K562 (cell line): ENCODE data around the gene SMG1. TPM values are rescaled to one million over a fixed set of nuclear protein-coding genes. Genes with fewer than 3 reads are reported as not detected.
"Not testable (repeated sequence)": the region's sequence is repeated elsewhere in the genome, so short reads cannot be mapped to it uniquely, and the experiment has no call there.

Source experiments
- ATAC-seq: fragments of 200-7000 bp; cut with Tn5 transposase; 3 replicates; pipeline ENCODE4 v1.9.1; 2020; ENCODE audit warnings: moderate library complexity
- BruUV-seq: library from RNA; stranded (reverse); fragments of 400-500 nt; replicated peaks from 2 replicates; lab custom pipeline; 2021; lab: Mats Ljungman, UMichigan
- CTCF ChIA-PET: fragments of 300-600 bp; formaldehyde crosslinking; extraction: SDS; loops from one replicate; lab custom pipeline; 2021; ENCODE audit warnings: low intra/inter-chr PET ratio; lab: Yijun Ruan, JAX
- POLR2A ChIA-PET: fragments of 300-600, 350-650 bp; sonication (Branson Sonifier 250); formaldehyde crosslinking; extraction: SDS; loops from one replicate; lab custom pipeline; 2021; ENCODE audit warnings: antibody characterized with exemption, inconsistent platforms; lab: Yijun Ruan, JAX
- DNase-seq, 4 experiments: peaks; one replicate each; pipeline versions ENCODE4 v3.0.0 to v3.0.0-alpha.2; 2011 to 2018; ENCODE audit warnings: low spot score in 3 of 4, mixed read lengths in 3 of 4; ENCODE audit errors: extremely low read depth in 1 of 4
- FAIRE-seq: peaks from 2 replicates; lab custom pipeline; 2011; peaks lifted over from hg19 to GRCh38; lab: Jason Lieb, UNC
- H2AFZ ChIP-seq: 2 replicates; pipeline ENCODE4 v1.6.0; 2011; ENCODE audit warnings: low read depth, low read length, control low read depth, inconsistent platforms
- H3K27ac ChIP-seq: fragments of 200-600 bp; 3 replicates; pipeline ENCODE4 v1.8.0; 2011; ENCODE audit warnings: low read depth, mild to moderate bottlenecking, control low read depth, inconsistent platforms, low read length, moderate library complexity, mixed read lengths; ENCODE audit errors: extremely low read depth
- H3K27me3 ChIP-seq, 2 experiments: fragments of 300-600 bp in 1 of 2; 2 replicates in 1 of 2; 3 replicates in 1 of 2; pipeline versions ENCODE4 v1.6.0 to v1.8.0; 2011; ENCODE audit warnings: inconsistent platforms in 2 of 2, low read length in 2 of 2, mild to moderate bottlenecking in 1 of 2, mixed read lengths in 1 of 2, moderate library complexity in 1 of 2; ENCODE audit not compliant: control insufficient read depth in 2 of 2, insufficient read depth in 2 of 2
- H3K36me3 ChIP-seq: fragments of 300-600 bp; 3 replicates; pipeline ENCODE4 v1.8.0; 2011; ENCODE audit warnings: mild to moderate bottlenecking, low read length, inconsistent platforms; ENCODE audit not compliant: control insufficient read depth, insufficient read depth
- H3K4me1 ChIP-seq, 2 experiments: fragments of 200-600 bp in 1 of 2; replicated peaks in 1 of 2; 2 replicates in 1 of 2; 3 replicates in 1 of 2; pipeline versions ENCODE4 v1.5.1 to v1.8.0; 2011; ENCODE audit warnings: inconsistent platforms in 2 of 2, low read length in 2 of 2, mild to moderate bottlenecking in 1 of 2, mixed read lengths in 1 of 2, moderate library complexity in 1 of 2; ENCODE audit not compliant: control insufficient read depth in 2 of 2, insufficient read depth in 2 of 2
- H3K4me2 ChIP-seq: 2 replicates; pipeline ENCODE4 v1.6.1; 2011; ENCODE audit warnings: low read length, control low read depth, inconsistent platforms, mixed read lengths; ENCODE audit not compliant: insufficient read depth
- H3K4me3 ChIP-seq: fragments of 200-600 bp; sonication (generic), shearing (Covaris generic); 2 replicates; pipeline ENCODE4 v1.5.1; 2016; ENCODE audit warnings: control low read depth, inconsistent platforms
- H3K79me2 ChIP-seq: fragments of 200-600 bp; 3 replicates; pipeline ENCODE4 v1.8.0; 2011; ENCODE audit warnings: low read length, inconsistent platforms; ENCODE audit not compliant: control insufficient read depth, insufficient read depth
- H3K9ac ChIP-seq, 2 experiments: 2 replicates each; pipeline versions ENCODE4 v1.6.0 to v1.6.1; 2011; ENCODE audit warnings: low read depth in 2 of 2, low read length in 2 of 2, control low read depth in 1 of 2, inconsistent platforms in 1 of 2, mild to moderate bottlenecking in 1 of 2, mixed read lengths in 1 of 2; ENCODE audit not compliant: insufficient read depth in 1 of 2
- H3K9me1 ChIP-seq: one replicate; pipeline ENCODE4 v1.6.0; 2011; ENCODE audit warnings: inconsistent platforms, mild to moderate bottlenecking, low read length, moderate library complexity; ENCODE audit not compliant: control insufficient read depth, insufficient read depth
- H3K9me3 ChIP-seq: replicated peaks from 2 replicates; pipeline ENCODE4 v1.5.1; 2011; ENCODE audit warnings: low read depth, low read length, inconsistent platforms; ENCODE audit not compliant: control insufficient read depth, insufficient read depth
- H4K20me1 ChIP-seq: replicated peaks from 2 replicates; pipeline ENCODE4 v1.6.1; 2011; ENCODE audit warnings: low read length, inconsistent platforms, mixed read lengths; ENCODE audit not compliant: control insufficient read depth, insufficient read depth
- C11orf30 ChIP-seq: fragments of 450-650 bp; IDR thresholded peaks from 2 replicates; pipeline ENCODE4 v1.6.1; 2016; ENCODE audit warnings: low read depth, mild to moderate bottlenecking
- ZNF316 ChIP-seq: fragments of 450-650 bp; IDR thresholded peaks from 2 replicates; pipeline ENCODE4 v1.6.1; 2016
- WGBS: fragments of 100-300 bp; shearing (Covaris generic); methylation state at CpG from one replicate; pipeline ENCODE4 v1.1.6; 2016; ENCODE audit warnings: low coverage, mixed read lengths; ENCODE audit not compliant: insufficient coverage; ENCODE audit errors: missing lambda C conversion rate; 5-methylcytosine and 5-hydroxymethylcytosine counted together
- in situ Hi-C: fragments of 300-500 bp; cut with MboI; formaldehyde crosslinking; loops from 4 replicates; pipeline ENCODE4 v1.15.0; 2018; ENCODE audit warnings: inconsistent platforms, mixed read lengths
- intact Hi-C: fragments of 100-400 bp; cut with micrococcal nuclease; formaldehyde crosslinking; loops from 2 replicates; pipeline ENCODE4 v1.14.2; 2022
- polyA plus RNA-seq, 8 experiments: library from polyadenylated mRNA; depleted of rRNA in 4 of 8; stranded (reverse) in 5 of 8; unstranded in 3 of 8; fragments of >200 nt; fragmentation: Nextera tagmentation in 2 of 8; fragmentation: Illumina TruSeq in 1 of 8; extraction: Ambion mirVana in 2 of 8; extraction: Trizol in 1 of 8; gene quantifications; 2 replicates each; pipeline versions ENCODE4 v1.2.1 to v1.2.3, GENCODE V29; 2011 to 2014; ENCODE audit warnings: inconsistent platforms in 1 of 8, missing spikeins in 1 of 8
- total RNA-seq, 7 experiments: library from RNA; depleted of rRNA in 6 of 7; stranded (reverse); fragments of >200 nt in 6 of 7; fragmentation: Illumina TruSeq in 2 of 7; extraction: Trizol in 2 of 7; gene quantifications; 2 replicates each; pipeline versions ENCODE4 v1.2.1 to v1.2.3, GENCODE V29; 2011 to 2021; ENCODE audit warnings: low replicate concordance in 1 of 7

Gene SMG1
- total and polyA plus RNA-seq, 9 of the 15 experiments (the other 6 are each of a cell fraction or from before 2014, with no cell fraction given), result 3.4 to 54.8 (median 32.0) TPM

GRCh38 chr16:18930095-18930494 is 3.9 kb upstream of the SMG1 start:
- H3K36me3 ChIP-seq, H2AFZ ChIP-seq, H3K4me3 ChIP-seq, H3K9ac ChIP-seq, CTCF ChIA-PET, in situ Hi-C loops, BruUV-seq, intact Hi-C loops, ATAC-seq, H4K20me1 ChIP-seq, H3K9me3 ChIP-seq, H3K27me3 ChIP-seq, H3K27ac ChIP-seq, H3K79me2 ChIP-seq, H3K9me1 ChIP-seq, POLR2A ChIA-PET, DNase-seq, FAIRE-seq, H3K4me2 ChIP-seq: not testable (repeated sequence)
- H3K4me1 ChIP-seq, result peaks cover 2 to 13% of the 10 kb centered on the region in 2 experiments; a peak in 3 of 5 replicates
- peak; percentile 24; the same call in 1 of the 2 replicates for TF ChIP-seq ZNF316
- TF ChIP-seq C11orf30, result 0 out of 2 replicates have a peak, but pooled peaks have one; percentile 17
- WGBS, result 57% methylated on average over 4 of the region's 4 CpGs

DNA sequence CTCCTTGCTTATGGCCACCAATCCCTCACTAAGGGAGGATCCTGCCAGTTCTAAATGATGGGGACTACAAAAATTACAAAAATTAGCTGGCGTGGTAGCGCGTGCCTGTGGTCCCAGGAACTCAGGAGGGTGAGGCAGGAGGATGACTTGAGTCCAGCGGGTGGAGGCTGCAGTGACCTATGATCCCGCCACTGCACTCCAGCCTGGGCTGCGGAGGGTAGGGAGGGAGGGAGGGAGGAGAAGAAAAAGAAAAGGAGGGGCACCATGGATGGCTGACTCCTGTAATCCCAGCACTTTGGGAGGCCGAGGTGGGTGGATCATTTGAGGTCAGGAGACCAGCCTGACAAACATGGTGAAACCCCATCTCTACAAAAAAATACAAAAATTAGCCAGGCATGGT is 1.9 kb upstream of the SMG1 start:
- H3K4me2 ChIP-seq, H3K9me1 ChIP-seq, in situ Hi-C loops, BruUV-seq, FAIRE-seq, H3K27me3 ChIP-seq, ATAC-seq, H3K9ac ChIP-seq, POLR2A ChIA-PET, H4K20me1 ChIP-seq, H3K4me3 ChIP-seq, intact Hi-C loops, DNase-seq, H3K36me3 ChIP-seq, H3K9me3 ChIP-seq, CTCF ChIA-PET, H3K27ac ChIP-seq: not testable (repeated sequence)
- H2AFZ ChIP-seq, result peak overlapping the region; percentile 68; the same call in 1 of the 2 replicates
- H3K79me2 ChIP-seq, result peaks cover 27% of the 10 kb centered on the region
- WGBS, result 82% methylated on average over 5 of the region's 7 CpGs
- H3K4me1 ChIP-seq, result peaks cover 7 to 13% of the 10 kb centered on the region in 2 experiments; a peak in 3 of 5 replicates
